CD4-positive, alpha-beta T cell treated with Interleukin-17A for 1 hour (primary cell): ENCODE measurements around the gene KCNQ2.
"Not testable (repeated sequence)": the region's sequence is repeated elsewhere in the genome, so short reads cannot be mapped to it uniquely, and the experiment has no call there.

Experiments used
- DNase-seq: peaks from one replicate; pipeline ENCODE4 v3.0.0-alpha.2; 2020

Gene KCNQ2

DNA sequence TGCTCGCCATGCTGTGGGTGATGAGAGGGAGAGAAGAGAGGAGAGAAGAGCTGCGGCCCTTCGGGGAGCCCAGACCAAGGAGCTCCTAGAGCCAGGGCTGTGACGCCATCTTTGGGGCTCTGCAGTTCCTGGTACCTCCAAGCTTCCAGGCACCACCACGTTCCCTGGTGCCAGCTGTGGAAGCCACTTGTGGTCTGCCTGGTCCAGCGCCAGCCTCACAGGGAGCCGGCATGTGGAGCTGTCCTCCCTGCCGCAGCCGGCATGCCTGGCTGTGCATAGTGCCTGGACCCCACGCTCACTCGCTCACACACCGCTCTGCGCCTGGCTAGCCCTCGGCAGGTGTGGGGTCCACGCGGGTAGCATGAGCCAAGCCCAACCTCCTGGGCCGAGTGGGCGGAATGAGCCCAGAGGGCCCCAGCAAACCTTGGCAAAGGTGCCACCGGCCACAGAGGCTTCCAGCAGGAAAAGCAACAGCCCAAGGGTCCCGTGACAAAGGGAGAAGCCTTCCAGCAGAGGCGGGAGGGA is 92.0 kb downstream of the KCNQ2 start:
- no peak for DNase-seq

GRCh38 chr20:63379872-63380271 is 92.6 kb downstream of the KCNQ2 start:
- DNase-seq: not testable (repeated sequence)

GRCh38 chr20:63379296-63379695 is 93.2 kb downstream of the KCNQ2 start:
- DNase-seq: no peak

DNA sequence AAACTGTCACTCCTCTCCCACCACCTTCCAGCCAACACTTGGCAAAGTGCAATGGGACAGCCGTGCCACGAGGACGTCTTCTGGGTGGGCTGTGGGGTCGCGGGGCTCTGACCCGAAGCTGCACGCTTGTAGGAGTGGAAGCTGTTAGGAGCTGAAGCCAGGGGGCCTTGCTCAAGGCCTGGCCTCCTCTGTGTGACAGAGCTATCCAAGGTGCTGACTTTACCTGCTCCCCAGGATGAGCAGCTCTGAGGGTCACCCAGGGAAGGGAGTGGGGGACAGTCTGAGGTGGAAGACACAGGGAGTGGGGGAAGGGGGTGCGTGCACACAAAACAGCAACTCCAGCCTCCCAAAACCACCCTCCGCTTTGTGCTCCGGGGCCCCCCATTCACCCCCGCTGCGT is 93.8 kb downstream of the KCNQ2 start:
- no peak for DNase-seq

DNA sequence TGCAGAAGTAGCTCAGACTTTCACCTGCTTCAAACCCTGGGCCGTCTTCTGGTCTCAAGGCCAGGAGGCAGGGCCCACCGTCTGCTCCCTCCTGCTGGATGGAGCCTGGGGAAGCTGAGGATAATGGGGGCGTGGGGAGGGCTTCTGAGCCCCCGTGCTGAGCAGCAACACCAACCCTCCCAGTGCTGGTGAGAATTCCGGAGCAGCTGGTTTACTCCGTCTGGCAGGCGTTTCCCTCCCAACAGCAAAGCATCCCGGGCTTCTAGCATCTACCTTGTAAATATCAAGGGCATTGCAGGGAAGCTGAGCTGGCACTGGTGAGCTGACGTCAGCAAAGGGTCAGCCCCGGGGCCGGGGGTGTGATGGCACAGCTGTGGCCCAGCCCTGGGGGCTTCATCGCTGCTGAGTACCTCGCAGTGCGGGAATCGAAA is 94.5 kb downstream of the KCNQ2 start:
- no peak for DNase-seq

DNA sequence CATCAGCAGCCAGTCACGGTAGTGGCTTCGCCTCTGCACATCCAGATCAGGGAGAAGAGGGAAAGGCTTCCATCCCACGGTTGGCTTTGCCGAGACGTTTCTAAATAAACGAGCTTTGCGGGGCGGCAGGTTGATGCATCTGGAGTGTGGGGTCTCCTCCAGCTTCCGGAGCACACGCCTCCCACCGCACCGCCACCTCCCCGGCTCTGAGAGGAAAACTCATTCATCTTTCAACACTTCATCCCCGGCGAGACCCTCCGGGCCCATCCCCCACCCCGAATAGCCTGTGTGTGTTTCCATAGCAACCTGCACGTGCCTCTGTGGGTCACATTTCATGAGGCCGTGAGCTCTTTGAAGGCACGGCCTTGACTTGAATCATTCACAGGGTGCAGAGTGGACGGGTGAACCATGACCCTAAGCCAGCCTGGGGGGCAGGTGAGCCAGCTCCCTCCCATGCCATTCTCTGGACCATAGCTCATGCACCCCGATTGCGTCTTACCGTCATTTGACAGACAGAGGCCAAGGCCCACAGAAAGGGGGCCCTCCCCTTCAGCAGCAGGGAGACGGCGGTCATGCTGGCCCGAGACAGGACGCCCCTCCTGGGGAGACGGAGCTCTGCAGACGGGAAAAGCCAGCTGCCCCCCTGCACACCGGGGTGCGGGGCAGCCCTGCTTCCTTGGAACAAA is 95.1 kb downstream of the KCNQ2 start:
- DNase-seq: no peak

DNA sequence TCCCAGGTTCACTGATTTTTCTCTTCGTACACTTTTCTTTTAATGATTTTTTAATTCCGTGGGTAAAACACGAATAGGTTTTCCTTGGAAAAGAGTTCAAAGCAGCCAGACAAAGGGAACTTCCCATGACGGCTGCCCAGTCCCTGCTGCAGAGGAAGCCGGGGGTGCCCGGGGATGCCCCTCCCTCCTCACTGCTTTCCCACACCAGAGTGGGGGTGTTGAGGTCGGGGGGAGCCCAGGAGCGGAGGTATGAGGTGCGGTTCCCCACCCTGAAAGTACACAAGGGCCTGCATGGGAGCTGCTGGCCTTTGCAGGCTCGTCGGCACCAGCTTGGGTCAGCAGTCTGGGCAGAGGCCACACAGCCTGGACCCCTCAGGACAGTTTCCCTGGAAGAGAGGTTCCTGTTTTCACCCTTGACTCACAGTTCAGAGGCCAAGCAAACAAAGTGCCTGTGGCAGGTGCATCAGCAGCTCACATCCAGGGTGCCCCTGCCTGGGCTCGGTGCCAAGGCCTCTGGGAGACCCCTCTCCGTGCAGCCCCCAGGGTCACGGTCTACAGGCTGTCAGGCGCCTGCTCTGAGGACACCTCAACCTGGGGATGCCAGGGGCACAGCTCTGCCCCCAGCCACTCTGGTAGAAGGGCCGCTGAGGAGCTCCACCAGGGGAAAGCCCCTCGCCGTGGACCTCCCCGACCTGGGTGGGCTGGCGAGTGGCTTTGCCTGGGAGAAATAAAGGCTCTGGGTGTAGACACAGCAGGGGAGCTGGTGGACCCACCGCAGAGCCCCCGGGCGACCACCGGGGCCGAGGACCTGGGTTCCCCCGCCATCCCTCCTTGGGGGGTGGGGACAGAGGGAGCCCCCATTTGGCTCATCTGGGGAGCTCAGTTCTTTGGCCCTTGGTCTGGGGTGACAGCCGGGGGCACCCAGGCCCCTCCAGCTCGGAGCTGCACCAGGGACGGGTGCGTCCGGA is 95.9 kb downstream of the KCNQ2 start:
- DNase-seq: no peak

DNA sequence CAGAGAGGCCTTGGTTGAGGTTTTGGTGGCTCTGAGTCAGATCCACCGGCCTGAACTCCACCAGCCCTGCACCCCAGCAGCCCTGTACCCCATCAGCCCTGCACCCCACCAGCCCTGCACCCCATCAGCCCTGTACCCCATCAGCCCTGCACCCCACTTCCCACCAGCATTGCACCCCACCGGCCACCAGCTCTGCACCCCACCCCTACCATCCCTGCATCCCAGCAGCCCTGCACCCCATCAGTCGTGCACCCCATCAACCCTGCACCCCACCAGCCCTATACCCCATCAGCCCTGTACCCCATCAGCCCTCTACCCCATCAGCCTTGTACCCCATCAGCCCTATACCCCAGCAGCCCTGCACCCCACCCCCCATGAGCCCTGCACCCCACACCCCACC is 97.0 kb downstream of the KCNQ2 start:
- DNase-seq: no peak

- DNase-seq: no peak
These were observed 98.0 kb downstream of the KCNQ2 start for GRCh38 chr20:63374504-63374903.

- no peak for DNase-seq
These were observed 98.5 kb downstream of the KCNQ2 start for GRCh38 chr20:63373996-63374395.

DNA sequence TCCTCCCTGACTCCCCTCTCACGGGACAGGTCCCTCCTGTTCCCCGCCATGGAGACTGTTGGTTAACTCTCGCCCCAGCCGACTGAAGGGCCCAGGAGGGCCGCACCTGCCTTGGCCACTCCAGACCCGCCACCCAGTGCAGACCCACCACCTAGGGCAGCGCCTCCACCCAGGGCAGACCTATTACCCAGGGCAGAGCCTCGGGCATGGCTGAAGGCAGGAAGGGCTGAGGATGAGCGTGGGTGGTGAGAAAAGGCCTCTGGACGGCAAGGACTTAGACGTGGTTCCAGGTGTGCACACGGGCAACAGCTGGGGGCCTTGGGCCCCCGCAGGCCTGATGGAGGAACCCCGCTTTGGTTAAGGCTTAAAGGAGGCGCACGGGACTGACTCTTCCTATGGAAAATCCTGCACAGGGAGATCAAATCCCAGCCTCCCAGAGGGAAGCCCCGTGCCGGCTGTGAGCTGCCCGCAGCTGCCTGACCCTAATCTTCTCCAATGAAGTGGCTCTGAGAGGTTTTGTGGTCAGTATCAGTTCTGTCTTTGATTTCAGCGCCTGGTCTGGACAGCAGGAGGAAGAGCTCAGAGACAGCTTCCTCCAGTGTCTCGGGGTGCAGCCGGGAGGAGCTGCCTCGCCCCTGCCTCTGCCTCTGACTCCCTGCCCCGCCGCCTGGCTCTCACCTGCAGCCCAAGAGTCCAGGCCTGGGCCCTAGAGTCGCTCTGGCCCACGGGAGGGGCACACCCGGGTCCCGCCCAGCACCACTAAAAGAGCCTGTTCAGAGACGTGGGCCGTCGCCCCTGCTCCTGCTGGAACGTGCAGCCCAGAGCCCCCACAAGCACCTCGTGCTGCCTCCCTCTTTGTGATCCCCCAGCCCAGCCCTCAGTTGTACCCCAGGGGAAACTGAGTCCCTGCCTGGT is 99.2 kb downstream of the KCNQ2 start:
- DNase-seq: no peak

DNA sequence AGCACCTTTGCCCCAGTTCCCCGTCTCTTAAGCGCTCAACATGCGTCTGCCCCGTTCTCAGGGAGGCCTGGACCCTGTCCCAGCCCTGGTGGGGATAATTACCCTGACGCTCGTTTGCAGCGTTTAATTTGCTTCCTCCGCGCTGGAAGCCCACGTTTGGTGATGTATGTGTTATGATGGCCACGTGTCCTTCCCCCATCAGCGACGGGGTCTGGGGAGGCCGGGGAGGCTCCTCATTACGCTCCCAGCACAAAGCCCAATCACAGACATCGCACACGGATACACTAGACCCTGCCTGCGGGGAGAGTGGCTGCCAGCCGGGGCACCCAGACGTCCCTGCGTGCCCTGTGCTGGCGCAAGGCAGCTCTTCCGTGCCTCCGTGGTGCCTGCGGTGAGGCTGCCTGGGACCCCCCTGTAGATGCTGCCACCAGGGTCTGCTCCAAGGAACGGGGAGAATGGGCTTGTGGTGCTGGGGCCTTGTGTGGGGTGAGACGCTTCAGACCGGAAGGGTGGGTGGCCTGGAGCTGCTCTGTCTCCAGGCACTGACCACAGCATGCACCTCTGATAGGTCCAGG is 101.1 kb downstream of the KCNQ2 start:
- DNase-seq: no peak

GRCh38 chr20:63370618-63371187 is 101.8 kb downstream of the KCNQ2 start:
- no peak for DNase-seq

GRCh38 chr20:63369724-63370617 is 102.5 kb downstream of the KCNQ2 start:
- no peak for DNase-seq

- DNase-seq: no peak
These were observed 103.4 kb downstream of the KCNQ2 start for GRCh38 chr20:63369024-63369530.

DNA sequence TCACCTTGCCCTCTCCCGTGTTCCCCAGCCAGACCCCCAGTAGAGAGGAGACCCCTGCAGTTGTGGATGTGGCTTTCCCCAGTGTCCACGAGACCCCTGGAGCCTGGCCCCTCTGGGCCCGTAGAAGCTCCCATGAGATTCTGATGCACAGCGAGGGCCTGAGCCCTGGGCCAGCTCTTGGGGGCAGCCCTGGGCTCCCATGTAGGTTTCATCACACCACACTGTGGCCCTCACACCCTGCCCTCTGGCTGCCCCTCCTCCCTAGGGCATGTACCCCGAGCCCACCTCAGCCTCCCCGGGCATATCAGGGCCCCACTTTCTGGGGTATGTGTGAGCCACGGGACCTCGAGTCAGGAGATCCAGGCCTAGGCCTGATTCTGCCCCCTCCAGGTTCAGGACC is 104.3 kb downstream of the KCNQ2 start:
- DNase-seq: no peak

GRCh38 chr20:63367446-63368055 is 104.9 kb downstream of the KCNQ2 start:
- no peak for DNase-seq

GRCh38 chr20:63366390-63367365 is 105.8 kb downstream of the KCNQ2 start:
- DNase-seq: no peak
